ENCODE measurements around the gene WDR45.

The WDR45 gene

GRCh38 chrX:49072712-49073095 lies 7.0 kb downstream of the WDR45 start:
- Histone ChIP-seq H3K4me3 (ENCODE audit: low read length) (peak overlapping the region; percentile 80), H3K36me3 (ENCODE audit: insufficient read depth, low read length) (peaks cover 16% of the 10 kb centered on the region), H3K4me2 (ENCODE audit: low read length) (peak overlapping the region; percentile 91), H3K9me3 (replicated peaks; ENCODE audit: low read length) (no peaks in the 10 kb centered on the region), H3K4me1 (ENCODE audit: control insufficient read depth, insufficient read depth, low read length) (peaks cover 5% of the 10 kb centered on the region), H3K9ac (ENCODE audit: low read depth, low read length) (peak overlapping the region; percentile 74), H3K27me3 (ENCODE audit: control insufficient read depth, insufficient read depth, low read length) (no peaks in the 10 kb centered on the region)

DNA sequence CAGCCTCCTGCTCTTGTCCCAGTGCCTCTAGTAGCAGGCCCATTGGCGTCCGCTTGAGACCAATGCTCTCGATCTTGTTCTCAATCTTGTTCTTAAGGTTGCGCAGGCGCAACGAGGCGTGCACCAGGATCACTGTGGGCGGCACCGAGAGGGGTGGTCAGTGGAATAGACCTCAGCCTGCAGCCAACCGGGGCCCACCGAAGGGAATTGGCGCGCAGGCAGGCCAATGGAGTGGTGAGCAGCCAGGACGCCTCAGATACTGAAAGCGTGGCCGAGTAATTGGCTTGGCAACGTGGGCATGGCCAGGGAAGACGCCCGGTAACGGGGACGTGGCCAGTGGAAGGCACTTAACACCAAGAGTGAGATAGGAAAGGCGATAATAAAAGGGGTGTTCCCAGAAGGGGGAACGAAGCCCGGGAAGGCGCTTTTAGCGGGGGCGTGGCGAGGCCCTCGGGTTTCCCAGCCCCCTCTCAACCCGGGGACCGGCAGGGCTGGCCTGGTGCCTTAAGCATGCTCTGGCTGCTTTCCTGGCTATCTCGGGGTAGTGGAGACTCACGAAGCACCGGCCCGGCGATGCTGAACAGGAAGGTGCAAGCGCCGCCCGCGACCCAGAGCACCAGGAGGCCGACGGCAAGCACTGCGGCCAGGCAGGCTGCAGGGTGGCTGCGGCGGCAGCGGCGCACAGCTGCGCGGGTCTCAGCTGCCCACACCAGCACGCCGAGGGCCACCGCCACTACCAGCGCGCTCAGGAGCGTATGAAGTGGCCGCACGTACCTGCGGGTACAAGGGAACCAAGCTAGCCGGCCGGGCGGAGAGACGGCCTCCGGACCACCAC lies 7.6 kb downstream of the WDR45 start:
- Histone ChIP-seq H3K4me3 (ENCODE audit: low read length) (peak overlapping the region; percentile 80), H3K9ac (ENCODE audit: low read depth, low read length) (peak overlapping the region; percentile 74), H3K9me3 (replicated peaks; ENCODE audit: low read length) (no peaks in the 10 kb centered on the region), H3K4me1 (ENCODE audit: control insufficient read depth, insufficient read depth, low read length) (peaks cover 5% of the 10 kb centered on the region), H3K27me3 (ENCODE audit: control insufficient read depth, insufficient read depth, low read length) (no peaks in the 10 kb centered on the region), H3K36me3 (ENCODE audit: insufficient read depth, low read length) (peaks cover 16% of the 10 kb centered on the region), H3K4me2 (ENCODE audit: low read length) (peak overlapping the region; percentile 91)

DNA sequence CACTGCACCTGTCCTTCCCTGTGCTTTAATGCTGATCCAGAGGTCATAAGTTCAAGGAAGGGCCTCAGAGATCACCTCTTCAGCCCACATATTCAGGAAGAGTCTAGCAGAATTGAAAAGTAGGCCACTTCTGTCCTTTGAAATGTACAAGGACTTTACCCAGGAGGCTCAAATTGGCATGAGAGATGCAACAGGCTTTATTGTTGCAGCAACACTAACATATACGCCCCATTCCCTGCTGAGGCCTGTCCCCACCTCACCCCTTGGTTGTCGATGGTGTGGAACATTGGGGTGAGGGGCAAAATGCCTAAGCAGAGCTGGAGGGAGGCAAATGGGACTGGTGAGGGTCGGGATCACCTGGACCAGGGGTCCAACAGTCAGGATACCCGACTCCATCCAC lies 8.7 kb downstream of the WDR45 start:
- Histone ChIP-seq H3K4me3 (ENCODE audit: low read length) (no peak overlapping the region), H3K9me3 (replicated peaks; ENCODE audit: low read length) (no peaks in the 10 kb centered on the region), H3K27me3 (ENCODE audit: control insufficient read depth, insufficient read depth, low read length) (no peaks in the 10 kb centered on the region), H3K36me3 (ENCODE audit: insufficient read depth, low read length) (peaks cover 11% of the 10 kb centered on the region), H3K4me1 (ENCODE audit: control insufficient read depth, insufficient read depth, low read length) (peaks cover 5% of the 10 kb centered on the region), H3K9ac (ENCODE audit: low read depth, low read length) (no peak overlapping the region), H3K4me2 (ENCODE audit: low read length) (no peak overlapping the region)

- Histone ChIP-seq H3K4me3 (ENCODE audit: low read length) (no peak overlapping the region), H3K4me2 (ENCODE audit: low read length) (no peak overlapping the region), H3K36me3 (ENCODE audit: insufficient read depth, low read length) (peaks cover 9% of the 10 kb centered on the region), H3K9me3 (replicated peaks; ENCODE audit: low read length) (no peaks in the 10 kb centered on the region), H3K9ac (ENCODE audit: low read depth, low read length) (no peak overlapping the region), H3K4me1 (ENCODE audit: control insufficient read depth, insufficient read depth, low read length) (peaks cover 5% of the 10 kb centered on the region), H3K27me3 (ENCODE audit: control insufficient read depth, insufficient read depth, low read length) (no peaks in the 10 kb centered on the region)
These were observed 10.6 kb downstream of the WDR45 start for GRCh38 chrX:49069038-49069437.

- Histone ChIP-seq H3K9ac (ENCODE audit: low read depth, low read length) (no peak overlapping the region), H3K36me3 (ENCODE audit: insufficient read depth, low read length) (peaks cover 9% of the 10 kb centered on the region), H3K4me2 (ENCODE audit: low read length) (no peak overlapping the region), H3K4me1 (ENCODE audit: control insufficient read depth, insufficient read depth, low read length) (peaks cover 5% of the 10 kb centered on the region), H3K9me3 (replicated peaks; ENCODE audit: low read length) (no peaks in the 10 kb centered on the region), H3K4me3 (ENCODE audit: low read length) (no peak overlapping the region), H3K27me3 (ENCODE audit: control insufficient read depth, insufficient read depth, low read length) (no peaks in the 10 kb centered on the region)
These were observed 12.2 kb downstream of the WDR45 start for GRCh38 chrX:49067285-49068120.

DNA sequence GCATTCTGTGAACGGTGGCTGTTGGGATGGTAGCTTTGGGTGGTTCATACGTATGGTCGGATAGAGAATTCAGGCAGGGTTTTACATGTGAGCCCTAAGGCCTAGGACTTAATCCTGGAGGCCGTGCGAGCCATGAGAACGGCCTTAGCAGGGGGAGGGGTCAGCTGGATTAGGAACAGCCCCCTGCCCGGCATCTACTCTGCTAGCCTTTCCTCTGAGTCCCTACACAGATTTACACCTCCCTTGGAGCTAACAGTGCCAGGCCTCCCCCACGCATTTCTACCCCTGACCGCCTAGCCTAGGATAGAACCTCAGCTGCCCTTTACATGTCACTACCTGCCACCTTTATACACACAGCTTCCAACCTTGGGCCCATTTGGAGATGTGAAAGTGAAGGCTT lies 13.0 kb downstream of the WDR45 start:
- H3K36me3 ChIP-seq (ENCODE audit: insufficient read depth, low read length), result peaks cover 9% of the 10 kb centered on the region
- H3K9me3 ChIP-seq (replicated peaks; ENCODE audit: low read length), result no peaks in the 10 kb centered on the region
- no peaks in the 10 kb centered on the region for H3K27me3 ChIP-seq (ENCODE audit: control insufficient read depth, insufficient read depth, low read length)
- no peaks in the 10 kb centered on the region for H3K4me1 ChIP-seq (ENCODE audit: control insufficient read depth, insufficient read depth, low read length)
- no peak overlapping the region for H3K4me2 ChIP-seq (ENCODE audit: low read length)
- H3K9ac ChIP-seq (ENCODE audit: low read depth, low read length), result no peak overlapping the region
- no peak overlapping the region for H3K4me3 ChIP-seq (ENCODE audit: low read length)

- no peak overlapping the region for H3K4me2 ChIP-seq (ENCODE audit: low read length)
- no peaks in the 10 kb centered on the region for H3K27me3 ChIP-seq (ENCODE audit: control insufficient read depth, insufficient read depth, low read length)
These were observed 13.4 kb downstream of the WDR45 start for GRCh38 chrX:49066278-49066677.

DNA sequence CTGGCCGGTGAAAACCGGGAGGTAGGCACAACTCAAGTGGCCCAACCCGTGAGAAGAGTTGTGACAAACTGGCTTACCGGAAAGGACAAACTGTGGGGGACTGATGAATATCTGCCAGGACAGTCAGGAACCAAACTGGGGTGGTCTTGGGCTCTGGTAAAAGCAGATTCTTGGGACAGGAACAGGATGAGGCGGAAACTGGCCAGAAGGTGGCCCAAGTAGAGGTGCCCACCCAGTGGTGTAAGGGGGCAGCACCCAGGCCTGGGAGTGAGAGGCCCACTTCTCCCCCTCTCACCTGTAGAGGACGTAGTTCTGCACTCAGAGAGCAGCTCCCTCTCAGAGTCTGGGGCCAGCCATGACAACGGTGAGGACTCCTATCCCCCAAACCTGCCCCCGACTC lies 15.0 kb downstream of the WDR45 start:
- Histone ChIP-seq H3K4me2 (ENCODE audit: low read length) (no peak overlapping the region), H3K9ac (ENCODE audit: low read depth, low read length) (no peak overlapping the region), H3K36me3 (ENCODE audit: insufficient read depth, low read length) (no peaks in the 10 kb centered on the region), H3K27me3 (ENCODE audit: control insufficient read depth, insufficient read depth, low read length) (no peaks in the 10 kb centered on the region), H3K4me3 (ENCODE audit: low read length) (no peak overlapping the region), H3K9me3 (replicated peaks; ENCODE audit: low read length) (no peaks in the 10 kb centered on the region), H3K4me1 (ENCODE audit: control insufficient read depth, insufficient read depth, low read length) (no peaks in the 10 kb centered on the region)

More at GRCh38 chrX:49066278-49066677, 13.4 kb downstream of the WDR45 start:
- no peak overlapping the region for H3K4me3 ChIP-seq (ENCODE audit: low read length)
- no peak overlapping the region for H3K9ac ChIP-seq (ENCODE audit: low read depth, low read length)
- no peaks in the 10 kb centered on the region for H3K9me3 ChIP-seq (replicated peaks; ENCODE audit: low read length)
- H3K4me1 ChIP-seq (ENCODE audit: control insufficient read depth, insufficient read depth, low read length), result no peaks in the 10 kb centered on the region
- H3K36me3 ChIP-seq (ENCODE audit: insufficient read depth, low read length), result peaks cover 6% of the 10 kb centered on the region

GRCh38 chrX:49064303-49064702 lies 15.4 kb downstream of the WDR45 start:
- H3K9ac ChIP-seq (ENCODE audit: low read depth, low read length), result no peak overlapping the region
- H3K4me2 ChIP-seq (ENCODE audit: low read length), result no peak overlapping the region
- H3K4me3 ChIP-seq (ENCODE audit: low read length), result no peak overlapping the region
- H3K27me3 ChIP-seq (ENCODE audit: control insufficient read depth, insufficient read depth, low read length), result no peaks in the 10 kb centered on the region
- H3K9me3 ChIP-seq (replicated peaks; ENCODE audit: low read length), result no peaks in the 10 kb centered on the region
- no peaks in the 10 kb centered on the region for H3K36me3 ChIP-seq (ENCODE audit: insufficient read depth, low read length)
- no peaks in the 10 kb centered on the region for H3K4me1 ChIP-seq (ENCODE audit: control insufficient read depth, insufficient read depth, low read length)

GRCh38 chrX:49063715-49064114 lies 16.0 kb downstream of the WDR45 start:
- no peaks in the 10 kb centered on the region for H3K36me3 ChIP-seq (ENCODE audit: insufficient read depth, low read length)
- H3K4me2 ChIP-seq (ENCODE audit: low read length), result no peak overlapping the region
- H3K27me3 ChIP-seq (ENCODE audit: control insufficient read depth, insufficient read depth, low read length), result no peaks in the 10 kb centered on the region
- no peaks in the 10 kb centered on the region for H3K4me1 ChIP-seq (ENCODE audit: control insufficient read depth, insufficient read depth, low read length)
- H3K9me3 ChIP-seq (replicated peaks; ENCODE audit: low read length), result no peaks in the 10 kb centered on the region
- H3K4me3 ChIP-seq (ENCODE audit: low read length), result no peak overlapping the region
- H3K9ac ChIP-seq (ENCODE audit: low read depth, low read length), result no peak overlapping the region

GRCh38 chrX:49061916-49062315 lies 17.8 kb downstream of the WDR45 start:
- H3K9me3 ChIP-seq (replicated peaks; ENCODE audit: low read length), result no peaks in the 10 kb centered on the region
- H3K9ac ChIP-seq (ENCODE audit: low read depth, low read length), result no peak overlapping the region
- H3K4me3 ChIP-seq (ENCODE audit: low read length), result no peak overlapping the region
- no peaks in the 10 kb centered on the region for H3K27me3 ChIP-seq (ENCODE audit: control insufficient read depth, insufficient read depth, low read length)
- H3K4me1 ChIP-seq (ENCODE audit: control insufficient read depth, insufficient read depth, low read length), result no peaks in the 10 kb centered on the region
- H3K36me3 ChIP-seq (ENCODE audit: insufficient read depth, low read length), result no peaks in the 10 kb centered on the region
- no peak overlapping the region for H3K4me2 ChIP-seq (ENCODE audit: low read length)

All from skeletal muscle satellite cell (primary cell).